GM18508 (cell line): ENCODE results near the gene UPF2.
"Not testable (repeated sequence)": the region's sequence is repeated elsewhere in the genome, so short reads cannot be mapped to it uniquely, and the experiment has no call there.

Experiments used
- ATAC-seq: cut with Tn5 transposase; IDR thresholded peaks from one replicate; pipeline ENCODE4 v1.9.1; 2021; ENCODE audit warnings: moderate number of reproducible peaks; ENCODE audit not compliant: insufficient read depth, unreplicated experiment

UPF2 gene

GRCh38 chr10:11972523-11972922, 70.1 kb downstream of the UPF2 start:
- ATAC-seq = not testable (repeated sequence)

- no peak for ATAC-seq
These were observed 80.4 kb downstream of the UPF2 start for GRCh38 chr10:11962176-11962575.

- no peak for ATAC-seq
These were observed 80.8 kb downstream of the UPF2 start for GRCh38 chr10:11961771-11962170.

- no peak for ATAC-seq
These were observed 82.6 kb downstream of the UPF2 start for GRCh38 chr10:11959966-11960365.

- no peak for ATAC-seq
These were observed 83.7 kb downstream of the UPF2 start for GRCh38 chr10:11958956-11959355.

GRCh38 chr10:11951695-11952094, 90.9 kb downstream of the UPF2 start:
- no peak for ATAC-seq

GRCh38 chr10:11950325-11951018, 92.1 kb downstream of the UPF2 start:
- ATAC-seq = no peak

- no peak for ATAC-seq
These were observed 93.5 kb downstream of the UPF2 start for GRCh38 chr10:11949152-11949551.

- no peak for ATAC-seq
These were observed 96.0 kb downstream of the UPF2 start for GRCh38 chr10:11946652-11947051.

GRCh38 chr10:11936389-11937152, 106.0 kb downstream of the UPF2 start:
- ATAC-seq = no peak

GRCh38 chr10:11934262-11934661, 108.3 kb downstream of the UPF2 start:
- no peak for ATAC-seq

- no peak for ATAC-seq
These were observed 108.9 kb downstream of the UPF2 start for GRCh38 chr10:11933577-11934223.

GRCh38 chr10:11931038-11931437, 111.6 kb downstream of the UPF2 start:
- no peak for ATAC-seq

- no peak for ATAC-seq
These were observed 112.2 kb downstream of the UPF2 start for GRCh38 chr10:11930312-11930978.

GRCh38 chr10:11927746-11928145, 114.9 kb downstream of the UPF2 start:
- no peak for ATAC-seq

- ATAC-seq = no peak
These were observed 120.7 kb downstream of the UPF2 start for GRCh38 chr10:11921800-11922392.

- no peak for ATAC-seq
These were observed 123.3 kb downstream of the UPF2 start for GRCh38 chr10:11919271-11919670.

GRCh38 chr10:11918384-11918783, 124.2 kb downstream of the UPF2 start:
- ATAC-seq = no peak

- no peak for ATAC-seq
These were observed 129.4 kb downstream of the UPF2 start for GRCh38 chr10:11913079-11913641.

- no peak for ATAC-seq
These were observed 132.5 kb downstream of the UPF2 start for GRCh38 chr10:11910102-11910501.
